HFFc6 (cell line): ENCODE results near the gene FABP3. TPM values are rescaled to one million over a fixed set of nuclear protein-coding genes. Genes with fewer than 3 reads are reported as not detected.

Experiments
- DNase-seq: peaks from one replicate; pipeline ENCODE4 v3.0.0-alpha.2; 2018
- H3K27ac Mint-ChIP-seq: 2 replicates; pipeline ENCODE4 v1.8.0; 2020; ENCODE audit warnings: mild to moderate bottlenecking, mixed read lengths
- H3K27me3 Mint-ChIP-seq: 2 replicates; pipeline ENCODE4 v1.8.0; 2021; ENCODE audit warnings: mild to moderate bottlenecking, moderate library complexity, mixed read lengths; ENCODE audit not compliant: insufficient read depth
- H3K36me3 Mint-ChIP-seq: 2 replicates; pipeline ENCODE4 v1.8.0; 2021; ENCODE audit warnings: low read depth, mixed read lengths
- H3K4me1 Mint-ChIP-seq: 2 replicates; pipeline ENCODE4 v1.8.0; 2020; ENCODE audit warnings: low read depth, mixed read lengths
- H3K4me3 Mint-ChIP-seq: 2 replicates; pipeline ENCODE4 v1.8.0; 2020; ENCODE audit warnings: mild to moderate bottlenecking, moderate library complexity, mixed read lengths
- H3K9me3 Mint-ChIP-seq: 2 replicates; pipeline ENCODE4 v1.8.0; 2020; ENCODE audit warnings: mild to moderate bottlenecking, mixed read lengths
- total RNA-seq, 6 experiments: library from RNA; stranded (reverse); fragmentation: NEBNext Ultra II Directional; extraction: Animal tissue kit (Norgen Biotek cat#: 25700); gene quantifications; 2 replicates in 1 of 6; 3 replicates in 5 of 6; pipeline ENCODE4 v1.2.3, GENCODE V29; 2021
- TF ChIP-seq, protein P1 (sequence below): fragments of 200-600 bp; sonication (generic); IDR thresholded peaks from 2 replicates; pipeline ENCODE4 v1.5.0; 2021; ENCODE audit warnings: antibody characterized with exemption, mild to moderate bottlenecking

FABP3 gene
- total RNA-seq, 6 experiments from 2014 or later: 1.4 to 3.3 (median 2.2) TPM

DNA sequence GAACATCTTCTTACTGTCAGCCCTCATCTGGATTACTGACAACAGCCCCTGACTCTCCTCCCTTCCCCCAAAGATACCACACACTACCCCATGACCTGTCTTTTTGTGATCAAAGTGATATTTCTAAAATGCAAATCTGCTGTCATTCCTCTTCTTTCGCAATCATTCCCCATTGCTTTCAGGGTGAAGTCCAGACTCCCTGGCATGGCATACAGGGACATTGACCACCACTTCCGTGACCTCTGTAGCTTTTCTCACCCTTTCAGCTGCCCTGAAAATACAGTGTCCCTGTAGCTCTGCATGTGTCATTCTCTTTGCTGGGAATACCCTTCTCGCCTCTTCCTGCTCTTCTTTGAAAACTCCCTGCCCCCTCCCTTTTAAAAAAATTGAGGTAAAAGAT is 44.3 kb upstream of the FABP3 start:
- H3K4me3 Mint-ChIP-seq: peak overlapping the region; percentile 1; the same call in 1 of the 2 replicates
- H3K36me3 Mint-ChIP-seq: peaks cover 33% of the 10 kb centered on the region
- H3K27me3 Mint-ChIP-seq: no peaks in the 10 kb centered on the region
- peak overlapping the region; percentile 40 for H3K27ac Mint-ChIP-seq
- no peak for DNase-seq
- peaks cover 70% of the 10 kb centered on the region for H3K4me1 Mint-ChIP-seq
- TF ChIP-seq, protein P1, sequence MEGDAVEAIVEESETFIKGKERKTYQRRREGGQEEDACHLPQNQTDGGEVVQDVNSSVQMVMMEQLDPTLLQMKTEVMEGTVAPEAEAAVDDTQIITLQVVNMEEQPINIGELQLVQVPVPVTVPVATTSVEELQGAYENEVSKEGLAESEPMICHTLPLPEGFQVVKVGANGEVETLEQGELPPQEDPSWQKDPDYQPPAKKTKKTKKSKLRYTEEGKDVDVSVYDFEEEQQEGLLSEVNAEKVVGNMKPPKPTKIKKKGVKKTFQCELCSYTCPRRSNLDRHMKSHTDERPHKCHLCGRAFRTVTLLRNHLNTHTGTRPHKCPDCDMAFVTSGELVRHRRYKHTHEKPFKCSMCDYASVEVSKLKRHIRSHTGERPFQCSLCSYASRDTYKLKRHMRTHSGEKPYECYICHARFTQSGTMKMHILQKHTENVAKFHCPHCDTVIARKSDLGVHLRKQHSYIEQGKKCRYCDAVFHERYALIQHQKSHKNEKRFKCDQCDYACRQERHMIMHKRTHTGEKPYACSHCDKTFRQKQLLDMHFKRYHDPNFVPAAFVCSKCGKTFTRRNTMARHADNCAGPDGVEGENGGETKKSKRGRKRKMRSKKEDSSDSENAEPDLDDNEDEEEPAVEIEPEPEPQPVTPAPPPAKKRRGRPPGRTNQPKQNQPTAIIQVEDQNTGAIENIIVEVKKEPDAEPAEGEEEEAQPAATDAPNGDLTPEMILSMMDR: no peak
- H3K9me3 Mint-ChIP-seq: no peaks in the 10 kb centered on the region

DNA sequence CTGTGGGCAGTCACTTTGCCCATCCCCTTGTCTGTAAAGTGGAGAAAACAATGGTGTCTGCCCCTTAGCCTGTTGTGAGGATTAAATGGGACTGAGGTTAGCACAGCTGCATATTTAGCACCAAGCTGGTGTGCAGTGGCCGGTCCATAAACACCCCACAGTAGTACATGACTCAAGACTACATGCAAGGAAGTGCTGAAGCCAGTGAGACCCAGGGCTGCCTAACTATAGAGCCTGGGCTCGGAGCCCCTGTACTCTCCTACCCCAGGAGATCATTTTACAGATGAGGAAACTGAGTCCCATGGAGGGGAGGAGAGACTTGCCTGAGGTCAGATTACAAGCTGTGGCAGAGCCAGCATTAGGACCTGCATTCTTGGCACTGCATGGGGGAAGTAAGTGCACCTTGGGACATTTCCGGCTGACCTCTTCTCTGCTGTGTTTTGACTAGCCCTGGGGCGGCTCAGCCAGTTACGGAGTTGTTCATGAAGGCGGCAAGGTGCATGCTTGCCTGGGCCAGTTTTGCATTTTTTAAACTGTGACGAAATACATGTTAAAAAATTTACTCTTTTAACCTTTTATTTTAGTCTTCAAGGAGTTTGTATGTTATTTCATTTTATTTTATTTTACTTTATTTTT is 43.3 kb upstream of the FABP3 start:
- no peak for DNase-seq
- Mint-ChIP-seq H3K4me3 (0 out of 2 replicates have a peak overlapping the region, but pooled peaks have one; percentile 98), H3K9me3 (no peaks in the 10 kb centered on the region), H3K27ac (0 out of 2 replicates have a peak overlapping the region, but pooled peaks have one; percentile 2), H3K27me3 (no peaks in the 10 kb centered on the region), H3K36me3 (peaks cover 33% of the 10 kb centered on the region), H3K4me1 (peaks cover 70% of the 10 kb centered on the region)
- TF ChIP-seq, protein P1: no peak

DNA sequence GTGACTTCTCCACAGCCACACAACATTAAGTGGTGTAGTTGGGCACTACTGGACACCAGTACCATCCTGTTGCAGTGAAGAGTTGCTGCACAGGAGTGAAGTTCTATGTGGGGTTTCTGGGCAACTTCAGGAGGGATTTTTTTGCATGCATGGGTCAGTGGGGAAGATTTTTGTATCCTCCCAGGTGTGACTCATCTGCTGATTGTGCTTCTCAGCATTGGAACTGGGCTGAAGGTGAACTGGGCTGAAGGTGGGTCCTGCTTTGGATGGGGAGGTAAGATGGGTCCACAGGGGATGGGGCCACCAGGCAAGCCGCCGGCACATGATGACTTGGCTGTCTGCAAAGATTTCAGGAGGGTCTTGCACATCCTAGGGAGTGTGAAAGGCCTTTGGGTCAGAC is 42.8 kb upstream of the FABP3 start:
- Mint-ChIP-seq H3K9me3 (no peaks in the 10 kb centered on the region), H3K36me3 (peaks cover 33% of the 10 kb centered on the region), H3K4me3 (peak overlapping the region; percentile 98), H3K27ac (0 out of 2 replicates have a peak overlapping the region, but pooled peaks have one; percentile 2), H3K4me1 (peaks cover 70% of the 10 kb centered on the region), H3K27me3 (no peaks in the 10 kb centered on the region)
- TF ChIP-seq, protein P1: no peak
- no peak for DNase-seq

DNA sequence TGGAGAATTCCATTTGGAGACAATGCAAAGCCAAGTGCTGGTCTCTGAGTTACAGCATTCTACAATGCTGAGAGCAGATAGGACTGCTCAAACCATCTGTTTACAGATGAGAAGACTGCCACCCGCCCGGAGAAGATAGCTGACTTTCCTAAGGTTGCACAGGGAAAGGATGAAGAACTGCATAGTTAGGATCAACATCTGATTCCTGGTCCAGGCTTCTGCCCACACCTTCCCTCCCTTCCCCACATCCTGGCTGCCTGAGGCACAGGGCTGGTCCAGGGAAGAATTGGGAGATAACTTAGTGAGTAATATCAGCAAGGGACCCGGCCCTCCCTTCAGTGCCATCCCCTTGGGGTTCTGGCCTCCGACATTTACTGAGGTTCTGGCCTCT is 42.1 kb upstream of the FABP3 start:
- Mint-ChIP-seq H3K4me3 (peak overlapping the region; percentile 98), H3K4me1 (peaks cover 73% of the 10 kb centered on the region), H3K27ac (peak overlapping the region; percentile 89), H3K36me3 (peaks cover 33% of the 10 kb centered on the region), H3K9me3 (no peaks in the 10 kb centered on the region), H3K27me3 (no peaks in the 10 kb centered on the region)
- DNase-seq: no peak
- TF ChIP-seq, protein P1: no peak

DNA sequence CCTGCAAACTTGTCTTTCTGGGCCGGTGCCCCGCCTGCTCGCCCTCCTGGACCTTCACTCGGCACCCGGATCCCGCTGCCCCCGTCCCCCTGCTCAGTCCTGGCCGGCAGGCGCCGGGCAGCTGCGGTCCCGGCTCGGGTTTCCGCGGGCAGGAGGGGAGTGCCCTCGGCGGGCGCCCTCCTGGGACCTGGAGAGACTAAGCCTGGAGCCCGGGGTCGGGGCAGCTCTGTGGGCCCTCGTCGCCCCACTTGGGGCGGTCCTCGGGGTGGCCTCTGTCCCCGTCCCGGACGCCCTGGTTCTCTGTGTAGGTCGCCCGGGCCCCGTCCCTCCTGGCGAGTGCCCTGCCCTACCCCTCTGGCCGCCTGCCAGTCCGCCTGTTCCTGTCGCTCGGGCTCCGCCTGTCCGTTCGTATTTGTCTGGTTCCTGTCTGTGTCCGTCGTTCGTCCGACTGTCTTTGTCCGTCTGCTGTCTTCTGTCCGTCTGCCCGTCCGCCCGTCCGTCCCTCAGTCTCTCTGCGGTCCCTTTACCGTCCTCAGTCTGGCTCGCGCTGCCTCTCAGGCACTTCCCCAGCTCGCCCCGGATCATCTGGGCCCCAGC is 40.6 kb upstream of the FABP3 start:
- H3K4me3 Mint-ChIP-seq: peak overlapping the region; percentile 98
- peaks cover 77% of the 10 kb centered on the region for H3K4me1 Mint-ChIP-seq
- H3K27ac Mint-ChIP-seq: peak overlapping the region; percentile 89
- H3K36me3 Mint-ChIP-seq: peaks cover 28% of the 10 kb centered on the region
- peak; percentile 48 for DNase-seq
- TF ChIP-seq, protein P1: no peak
- H3K9me3 Mint-ChIP-seq: no peaks in the 10 kb centered on the region
- no peaks in the 10 kb centered on the region for H3K27me3 Mint-ChIP-seq
